Breast epithelium (tissue), 4 donors: ENCODE results near the gene NTN4. TPM values are rescaled to one million over a fixed set of nuclear protein-coding genes. Genes with fewer than 3 reads are reported as not detected.
A peak's percentile ranks its signal among the peaks of the same experiment; 100 is the strongest.

ENCODE experiments used
- DNase-seq, 2 donors: peaks; one replicate each; pipeline ENCODE4 v3.0.0-alpha.2; 2019; ENCODE audit warnings: low spot score in 2 of 2
- H3K27ac ChIP-seq, 2 donors: fragments of 200-600 bp; sonication (generic) in 1 of 2; one replicate each; pipeline ENCODE4 v1.5.1; 2016 to 2019; ENCODE audit warnings: mild to moderate bottlenecking in 1 of 2
- H3K27me3 ChIP-seq, 2 donors: fragments of 200-600 bp; sonication (generic) in 1 of 2; one replicate each; pipeline versions ENCODE4 v1.5.1 to v1.6.0; 2017 to 2019; ENCODE audit warnings: control low read depth in 1 of 2, mild to moderate bottlenecking in 1 of 2
- H3K36me3 ChIP-seq: fragments of 200-600 bp; one replicate; pipeline ENCODE4 v1.5.1; 2019
- H3K4me1 ChIP-seq, 2 donors: fragments of 200-600 bp; sonication (generic); one replicate each; pipeline ENCODE4 v1.5.1; 2016 to 2019; ENCODE audit warnings: control low read depth in 1 of 2
- H3K4me3 ChIP-seq, 3 donors: fragments of 200-600 bp; sonication (generic); 1 replicate in 2 of 3; 2 replicates in 1 of 3; pipeline ENCODE4 v1.5.1; 2016 to 2019; ENCODE audit warnings: mild to moderate bottlenecking in 3 of 3, moderate library complexity in 2 of 3
- H3K9me3 ChIP-seq, 2 donors: fragments of 200-600 bp; sonication (generic) in 1 of 2; one replicate each; pipeline ENCODE4 v1.5.1; 2016 to 2019; ENCODE audit warnings: control low read depth in 1 of 2
- CTCF ChIP-seq, 3 donors: fragments of 450-650 bp; IDR thresholded peaks; one replicate each; pipeline ENCODE4 v1.5.1; 2016 to 2017; ENCODE audit warnings: antibody characterized with exemption in 3 of 3, mild to moderate bottlenecking in 3 of 3, moderate library complexity in 3 of 3
- POLR2A ChIP-seq: fragments of 450-650 bp; IDR thresholded peaks from one replicate; pipeline ENCODE4 v1.6.1; 2016; ENCODE audit warnings: antibody characterized with exemption, mild to moderate bottlenecking, moderate library complexity
- POLR2AphosphoS5 ChIP-seq, 3 donors: sonication (generic); formaldehyde crosslinking; IDR thresholded peaks; one replicate each; pipeline ENCODE4 v1.6.1; 2017; ENCODE audit warnings: antibody characterized with exemption in 3 of 3
- intact Hi-C: fragments of 100-400 bp; cut with DNase I; formaldehyde crosslinking; loops from one replicate; pipeline ENCODE4 v1.15.1; 2023; ENCODE audit warnings: low total_unique reads
- total RNA-seq, 3 donors: library from RNA; depleted of rRNA; stranded (reverse); fragments of >200 nt; gene quantifications; one replicate each; pipeline ENCODE4 v1.1.0, GENCODE V29; 2016

NTN4 gene
- total RNA-seq, 3 donors from 2014 or later, result 27.4 to 188 (median 110) TPM

GRCh38 chr12:95710386-95710785, 80.2 kb downstream of the NTN4 start:
- Histone ChIP-seq H3K4me3 (no peak overlapping the region), H3K4me1 (no peaks in the 10 kb centered on the region), H3K9me3 (no peaks in the 10 kb centered on the region), H3K36me3 (no peaks in the 10 kb centered on the region), H3K27me3 (no peaks in the 10 kb centered on the region), H3K27ac (no peak overlapping the region)
- no peak for DNase-seq
- TF ChIP-seq POLR2AphosphoS5 (IDR thresholded peaks at IDR 0.05) (no peak), CTCF (IDR thresholded peaks at IDR 0.05) (no peak), POLR2A (no peak)
- intact Hi-C loops, result no loop called here

GRCh38 chr12:95709152-95709551, 81.4 kb downstream of the NTN4 start:
- DNase-seq, result no peak
- H3K27ac ChIP-seq, result no peak overlapping the region
- no peaks in the 10 kb centered on the region for H3K4me1 ChIP-seq
- no peaks in the 10 kb centered on the region for H3K9me3 ChIP-seq
- TF ChIP-seq CTCF (IDR thresholded peaks at IDR 0.05), result no peak
- no peak for TF ChIP-seq POLR2AphosphoS5 (IDR thresholded peaks at IDR 0.05)
- no peak for TF ChIP-seq POLR2A
- H3K36me3 ChIP-seq, result no peaks in the 10 kb centered on the region
- no peak overlapping the region for H3K4me3 ChIP-seq
- no peaks in the 10 kb centered on the region for H3K27me3 ChIP-seq
- intact Hi-C loops, result no loop called here

GRCh38 chr12:95705143-95705542, 85.4 kb downstream of the NTN4 start:
- H3K9me3 ChIP-seq, result no peaks in the 10 kb centered on the region
- H3K27me3 ChIP-seq, result no peaks in the 10 kb centered on the region
- intact Hi-C loops, result no loop called here
- no peaks in the 10 kb centered on the region for H3K36me3 ChIP-seq
- no peak for DNase-seq
- H3K4me3 ChIP-seq, result no peak overlapping the region
- TF ChIP-seq POLR2A, result no peak
- no peak for TF ChIP-seq CTCF (IDR thresholded peaks at IDR 0.05)
- TF ChIP-seq POLR2AphosphoS5 (IDR thresholded peaks at IDR 0.05), result no peak
- peak overlapping the region in 1 of 2 donors; percentile 23 for H3K27ac ChIP-seq
- H3K4me1 ChIP-seq, result no peaks in the 10 kb centered on the region

GRCh38 chr12:95703986-95704385, 86.6 kb downstream of the NTN4 start:
- H3K4me3 ChIP-seq, result no peak overlapping the region
- no peaks in the 10 kb centered on the region for H3K4me1 ChIP-seq
- H3K36me3 ChIP-seq, result no peaks in the 10 kb centered on the region
- no peak for DNase-seq
- H3K27me3 ChIP-seq, result no peaks in the 10 kb centered on the region
- no peaks in the 10 kb centered on the region for H3K9me3 ChIP-seq
- TF ChIP-seq POLR2AphosphoS5 (IDR thresholded peaks at IDR 0.05), result no peak
- no peak for TF ChIP-seq POLR2A
- no peak for TF ChIP-seq CTCF (IDR thresholded peaks at IDR 0.05)
- peak overlapping the region in 1 of 2 donors; percentile 23 for H3K27ac ChIP-seq
- intact Hi-C loops, result no loop called here

- intact Hi-C loops, result no loop called here
- peak overlapping the region; percentile 3 to 64 for H3K27ac ChIP-seq
- no peak for TF ChIP-seq CTCF (IDR thresholded peaks at IDR 0.05)
- TF ChIP-seq POLR2A, result no peak
- TF ChIP-seq POLR2AphosphoS5 (IDR thresholded peaks at IDR 0.05), result no peak
These were observed 88.7 kb downstream of the NTN4 start for GRCh38 chr12:95701722-95702418.

More at GRCh38 chr12:95701722-95702418, 88.7 kb downstream of the NTN4 start:
- DNase-seq, result no peak
- no peak overlapping the region for H3K4me3 ChIP-seq
- H3K9me3 ChIP-seq, result no peaks in the 10 kb centered on the region
- no peaks in the 10 kb centered on the region for H3K4me1 ChIP-seq
- H3K27me3 ChIP-seq, result no peaks in the 10 kb centered on the region
- no peaks in the 10 kb centered on the region for H3K36me3 ChIP-seq
